ENCODE measurements around the gene ZDHHC1.
A peak's percentile ranks its signal among the peaks of the same experiment; 100 is the strongest.
"Not testable (repeated sequence)": the region's sequence is repeated elsewhere in the genome, so short reads cannot be mapped to it uniquely, and the experiment has no call there.

Gene ZDHHC1

GRCh38 chr16:67372664-67373063 is 43.6 kb downstream of the ZDHHC1 start:
- intact Hi-C loops (cut with DNase I; ENCODE audit: low total_unique reads), result no loop called here
- no peak overlapping the region for H3K27ac ChIP-seq
- no peak for DNase-seq
- no peak overlapping the region for H3K4me3 ChIP-seq
- H3K9me3 ChIP-seq, result no peaks in the 10 kb centered on the region
- no peaks in the 10 kb centered on the region for H3K4me1 ChIP-seq
- peaks cover 0 to 7% of the 10 kb centered on the region in 2 donors for H3K27me3 ChIP-seq
- peak; percentile 21 to 46 for TF ChIP-seq CTCF (IDR thresholded peaks at IDR 0.05)
- no peaks in the 10 kb centered on the region for H3K36me3 ChIP-seq

DNA sequence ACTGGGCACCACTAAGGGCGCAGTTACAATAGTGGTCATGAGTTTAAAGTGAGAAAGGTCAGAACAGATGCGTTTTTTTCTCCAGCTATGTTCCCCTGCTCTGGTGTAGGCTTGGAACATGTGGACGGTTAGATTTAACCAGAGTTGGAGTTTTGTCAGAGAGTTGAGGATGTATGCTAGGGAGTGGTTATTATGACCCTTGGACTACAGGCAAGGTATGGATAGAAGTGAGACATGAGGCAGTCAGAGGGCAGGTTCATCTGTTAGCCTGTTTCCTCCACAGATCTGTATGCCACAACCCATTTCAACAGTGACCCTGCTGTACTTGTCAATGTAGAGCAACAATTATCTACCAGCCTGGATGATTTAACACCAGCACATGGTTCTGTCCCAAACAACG is 45.6 kb downstream of the ZDHHC1 start:
- Histone ChIP-seq H3K4me1 (no peaks in the 10 kb centered on the region), H3K27ac (no peak overlapping the region), H3K36me3 (no peaks in the 10 kb centered on the region), H3K4me3 (no peak overlapping the region), H3K27me3 (peaks cover 0 to 7% of the 10 kb centered on the region in 2 donors), H3K9me3 (no peaks in the 10 kb centered on the region)
- no peak for TF ChIP-seq CTCF (IDR thresholded peaks at IDR 0.05)
- intact Hi-C loops (cut with DNase I; ENCODE audit: low total_unique reads), result no loop called here
- DNase-seq, result no peak

DNA sequence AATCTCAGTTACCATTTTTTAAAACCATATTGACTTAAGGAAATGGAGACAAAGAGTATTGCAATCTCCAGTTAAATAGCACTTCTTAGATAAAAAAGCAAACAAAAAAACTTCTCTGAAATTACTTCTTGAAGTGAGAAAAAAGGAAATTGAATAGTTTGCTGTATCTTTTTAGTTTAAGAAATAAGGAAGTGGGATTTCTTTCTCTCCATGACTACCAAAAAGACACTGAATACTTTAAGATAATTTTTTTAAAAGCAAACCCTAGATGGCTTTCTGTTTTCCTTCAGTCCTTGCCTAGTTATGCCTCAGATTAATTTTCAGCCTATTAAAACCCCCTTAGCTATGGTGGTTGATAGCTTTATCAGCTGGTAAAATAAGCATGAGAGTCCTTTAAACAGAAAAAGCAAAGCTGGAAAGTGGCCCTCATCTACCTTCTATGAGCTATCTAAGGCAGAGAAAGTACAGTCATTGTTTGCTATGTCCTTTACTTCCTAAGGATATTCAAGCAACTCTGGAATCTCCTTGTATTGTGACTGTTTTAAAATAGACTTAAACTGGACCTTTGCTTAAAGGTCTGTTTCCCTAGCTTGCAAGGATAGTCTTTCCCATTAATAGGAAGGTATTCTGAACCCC is 51.6 kb downstream of the ZDHHC1 start:
- H3K4me1 ChIP-seq, result no peaks in the 10 kb centered on the region
- H3K27ac ChIP-seq, result no peak overlapping the region
- intact Hi-C loops (cut with DNase I; ENCODE audit: low total_unique reads), result no loop called here
- no peaks in the 10 kb centered on the region for H3K9me3 ChIP-seq
- peaks cover 0 to 3% of the 10 kb centered on the region in 2 donors for H3K27me3 ChIP-seq
- no peaks in the 10 kb centered on the region for H3K36me3 ChIP-seq
- H3K4me3 ChIP-seq, result no peak overlapping the region
- TF ChIP-seq CTCF (IDR thresholded peaks at IDR 0.05), result no peak
- no peak for DNase-seq

DNA sequence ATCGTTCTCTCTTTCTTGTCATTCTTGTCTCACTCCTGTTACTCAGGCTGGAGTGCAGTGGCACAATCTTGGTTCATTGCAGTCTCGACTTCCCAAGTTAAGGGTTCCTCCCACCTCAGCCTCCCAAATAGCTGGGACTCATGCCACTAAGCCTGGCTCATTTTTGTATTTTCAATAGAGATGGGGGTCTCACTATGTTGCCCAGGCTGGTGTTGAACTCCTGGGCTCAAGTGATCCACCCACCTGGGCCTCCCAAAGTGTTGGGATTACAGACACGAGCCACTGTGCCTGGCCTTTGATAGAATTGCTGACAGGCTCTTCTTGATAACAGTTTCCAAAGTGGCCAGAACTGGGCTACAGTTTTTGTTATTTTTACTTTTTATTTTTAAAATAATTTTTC is 55.2 kb downstream of the ZDHHC1 start:
- Histone ChIP-seq H3K4me3 (no peak overlapping the region), H3K9me3 (no peaks in the 10 kb centered on the region), H3K36me3 (no peaks in the 10 kb centered on the region), H3K4me1 (no peaks in the 10 kb centered on the region), H3K27me3 (peaks cover 0 to 7% of the 10 kb centered on the region in 2 donors), H3K27ac (no peak overlapping the region)
- TF ChIP-seq CTCF (IDR thresholded peaks at IDR 0.05), result no peak
- intact Hi-C loops (cut with DNase I; ENCODE audit: low total_unique reads), result no loop called here
- DNase-seq, result no peak

DNA sequence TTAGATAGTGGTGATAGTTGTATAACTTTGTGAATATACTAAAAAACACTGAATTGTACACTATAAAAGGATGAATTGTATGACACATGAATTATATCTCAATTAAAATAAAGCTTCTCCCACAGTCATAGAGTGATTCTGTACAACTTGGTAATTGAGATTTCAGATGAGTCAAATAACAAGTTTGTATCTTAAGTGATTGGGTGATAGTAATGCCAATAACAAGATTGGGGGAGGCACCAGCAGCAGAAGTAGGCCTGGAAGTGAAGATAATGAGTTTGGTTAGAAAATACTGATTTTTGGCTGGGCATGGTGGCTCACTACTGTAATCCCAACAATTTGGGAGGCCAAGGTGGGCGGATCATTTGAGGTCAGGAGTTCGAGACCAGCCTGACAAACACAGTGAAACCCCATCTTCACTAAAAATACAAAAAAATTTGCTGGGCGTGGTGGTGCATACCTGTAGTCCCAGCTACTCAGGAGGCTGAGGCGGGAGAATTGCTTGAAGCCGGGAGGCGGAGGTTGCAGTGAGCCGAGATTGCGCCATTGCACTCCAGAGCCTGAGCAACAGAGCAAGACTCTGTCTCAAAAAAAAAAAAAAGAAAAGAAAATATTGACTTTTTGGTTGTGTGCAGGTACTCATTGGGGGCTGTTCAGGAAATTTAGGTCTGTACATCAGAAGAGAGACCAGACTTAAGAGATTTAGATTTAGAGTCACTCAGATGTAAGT is 56.6 kb downstream of the ZDHHC1 start:
- DNase-seq; H3K4me1 ChIP-seq; H3K9me3 ChIP-seq; H3K27ac ChIP-seq; H3K36me3 ChIP-seq; intact Hi-C loops (cut with DNase I; ENCODE audit: low total_unique reads); H3K4me3 ChIP-seq; H3K27me3 ChIP-seq: not testable (repeated sequence)

- no peak for DNase-seq
- intact Hi-C loops (cut with DNase I; ENCODE audit: low total_unique reads), result no loop called here
- H3K4me1 ChIP-seq, result no peaks in the 10 kb centered on the region
- H3K9me3 ChIP-seq, result no peaks in the 10 kb centered on the region
- no peak overlapping the region for H3K27ac ChIP-seq
- peaks cover 0 to 8% of the 10 kb centered on the region in 2 donors for H3K27me3 ChIP-seq
- no peak for TF ChIP-seq CTCF (IDR thresholded peaks at IDR 0.05)
- H3K36me3 ChIP-seq, result no peaks in the 10 kb centered on the region
- no peak overlapping the region for H3K4me3 ChIP-seq
Measured at GRCh38 chr16:67357561-67357960, 58.7 kb downstream of the ZDHHC1 start.
